Measurements from ENCODE around the gene SOX2.

Gene SOX2

DNA sequence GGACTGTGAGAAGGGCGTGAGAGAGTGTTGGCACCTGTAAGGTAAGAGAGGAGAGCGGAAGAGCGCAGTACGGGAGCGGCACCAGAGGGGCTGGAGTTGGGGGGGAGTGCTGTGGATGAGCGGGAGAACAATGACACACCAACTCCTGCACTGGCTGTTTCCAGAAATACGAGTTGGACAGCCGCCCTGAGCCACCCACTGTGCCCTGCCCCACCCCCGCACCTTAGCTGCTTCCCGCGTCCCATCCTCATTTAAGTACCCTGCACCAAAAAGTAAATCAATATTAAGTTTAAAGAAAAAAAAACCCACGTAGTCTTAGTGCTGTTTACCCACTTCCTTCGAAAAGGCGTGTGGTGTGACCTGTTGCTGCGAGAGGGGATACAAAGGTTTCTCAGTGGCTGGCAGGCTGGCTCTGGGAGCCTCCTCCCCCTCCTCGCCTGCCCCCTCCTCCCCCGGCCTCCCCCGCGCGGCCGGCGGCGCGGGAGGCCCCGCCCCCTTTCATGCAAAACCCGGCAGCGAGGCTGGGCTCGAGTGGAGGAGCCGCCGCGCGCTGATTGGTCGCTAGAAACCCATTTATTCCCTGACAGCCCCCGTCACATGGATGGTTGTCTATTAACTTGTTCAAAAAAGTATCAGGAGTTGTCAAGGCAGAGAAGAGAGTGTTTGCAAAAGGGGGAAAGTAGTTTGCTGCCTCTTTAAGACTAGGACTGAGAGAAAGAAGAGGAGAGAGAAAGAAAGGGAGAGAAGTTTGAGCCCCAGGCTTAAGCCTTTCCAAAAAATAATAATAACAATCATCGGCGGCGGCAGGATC is at the start of gene SOX2:
SOX2 (plus strand) TSS at position 601 of the 811 bp plus-strand sequence. CDS start 436 bp downstream, outside the sequence.
- DNase-seq (ENCODE audit: low read depth in 2 of 2) = no peak

GRCh38 chr3:181683563-181683962 is 28.2 kb upstream of the SOX2 start:
- DNase-seq (ENCODE audit: low read depth in 2 of 2) = no peak

- no peak for DNase-seq (ENCODE audit: low read depth in 2 of 2)
These were observed 24.5 kb upstream of the SOX2 start for GRCh38 chr3:181687190-181687589.

DNA sequence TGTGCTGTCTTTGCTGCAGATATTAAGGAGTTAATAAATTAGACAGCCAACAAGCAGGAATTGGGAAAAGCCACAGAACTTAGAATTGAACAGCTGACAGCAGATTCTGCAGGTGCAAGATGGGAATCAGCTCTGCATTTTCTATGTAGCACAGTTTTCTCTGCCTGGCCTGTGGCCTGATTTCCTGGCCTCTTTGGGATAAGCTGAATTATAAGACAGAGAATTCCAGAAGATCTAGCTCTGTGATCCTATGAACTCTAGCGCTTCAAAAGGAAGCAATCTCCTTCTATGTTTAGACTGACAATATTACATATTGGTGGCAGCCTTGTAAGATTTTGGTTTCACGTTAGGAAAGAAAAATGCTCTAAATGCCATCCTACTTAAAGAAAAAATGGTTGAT is 24.0 kb upstream of the SOX2 start:
- DNase-seq (ENCODE audit: low read depth in 2 of 2) = no peak

DNA sequence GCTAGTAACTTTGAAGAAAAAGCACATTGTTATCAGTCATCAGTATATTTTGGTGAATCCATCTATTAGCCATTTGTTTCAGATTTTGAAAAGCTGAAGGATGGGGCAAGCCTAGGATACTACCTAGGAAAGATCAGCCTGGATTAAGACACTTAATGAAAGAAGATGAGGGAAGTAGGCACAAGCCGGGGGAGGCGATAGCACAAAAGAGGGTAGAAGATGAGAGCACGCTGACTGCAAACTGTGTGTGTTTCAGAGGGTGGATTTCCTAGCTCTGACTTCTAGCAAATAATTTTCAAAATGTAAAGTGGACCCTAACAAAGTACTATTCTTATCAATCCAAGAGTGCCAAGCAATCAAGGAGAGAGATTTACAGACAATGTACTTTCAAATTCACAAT is 22.2 kb upstream of the SOX2 start:
- no peak for DNase-seq (ENCODE audit: low read depth in 2 of 2)

- no peak for DNase-seq (ENCODE audit: low read depth in 2 of 2)
These were observed 21.0 kb upstream of the SOX2 start for GRCh38 chr3:181690769-181691168.

- DNase-seq (ENCODE audit: low read depth in 2 of 2) = no peak
These were observed 19.8 kb upstream of the SOX2 start for GRCh38 chr3:181691901-181692300.

DNA sequence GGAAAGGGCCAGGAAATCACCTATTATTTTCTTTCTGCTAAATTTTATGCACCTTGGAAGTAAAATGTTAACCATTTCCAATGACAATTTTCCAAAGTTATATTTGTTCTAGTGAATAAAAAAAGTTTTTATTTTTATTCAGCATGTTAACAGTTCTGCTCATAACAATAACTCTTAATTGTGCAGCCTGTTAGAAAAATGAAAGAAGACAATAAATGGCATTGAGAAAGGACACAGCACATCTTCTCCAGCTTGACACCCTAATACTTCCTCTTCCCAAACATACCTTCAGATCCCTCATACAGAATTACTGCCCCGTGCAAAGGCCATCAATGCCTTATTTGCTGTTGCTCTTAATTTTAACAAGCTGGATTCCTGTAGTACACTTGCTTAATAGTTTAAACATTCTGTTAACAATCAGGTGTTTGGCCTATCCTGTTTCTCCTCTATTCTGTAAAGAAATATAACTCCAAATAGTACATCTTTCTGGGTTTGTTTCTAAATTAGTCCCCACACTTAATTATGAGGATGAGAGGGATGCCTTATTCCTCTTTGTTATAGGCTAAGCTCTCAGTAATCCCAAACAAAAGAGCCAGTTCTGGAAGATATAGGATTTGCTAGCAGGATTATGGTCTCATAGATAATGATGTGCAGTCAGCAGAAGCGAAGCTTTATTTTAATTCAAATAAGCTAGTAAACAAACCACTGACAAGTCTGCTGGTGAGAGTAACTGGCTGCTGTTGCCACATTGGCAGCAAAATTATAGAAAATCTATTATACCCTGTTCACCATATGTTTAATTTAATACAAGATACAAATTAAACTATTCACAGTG is 19.2 kb upstream of the SOX2 start:
- no peak for DNase-seq (ENCODE audit: low read depth in 2 of 2)

DNA sequence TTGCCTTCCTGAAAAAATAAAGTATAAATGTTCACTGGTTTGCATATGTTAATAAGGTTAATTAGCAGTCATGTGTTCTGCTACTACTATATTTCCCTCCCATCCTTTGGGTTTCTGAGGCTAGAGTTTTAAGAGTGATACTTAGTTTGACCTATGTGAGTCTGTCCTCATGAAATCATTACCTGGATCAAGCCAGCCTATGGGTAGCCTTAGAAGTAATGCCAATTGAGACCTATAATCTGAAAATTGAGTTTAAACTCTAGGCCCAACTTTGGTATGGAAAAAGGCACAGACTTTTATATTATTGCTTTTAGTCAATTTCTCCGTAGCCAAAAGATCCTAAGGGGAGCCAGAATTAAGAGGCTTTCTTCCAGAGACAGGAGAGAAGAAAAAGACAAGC is 18.4 kb upstream of the SOX2 start:
- no peak for DNase-seq (ENCODE audit: low read depth in 2 of 2)

- DNase-seq (ENCODE audit: low read depth in 2 of 2) = no peak
These were observed 16.7 kb upstream of the SOX2 start for GRCh38 chr3:181694805-181695660.

DNA sequence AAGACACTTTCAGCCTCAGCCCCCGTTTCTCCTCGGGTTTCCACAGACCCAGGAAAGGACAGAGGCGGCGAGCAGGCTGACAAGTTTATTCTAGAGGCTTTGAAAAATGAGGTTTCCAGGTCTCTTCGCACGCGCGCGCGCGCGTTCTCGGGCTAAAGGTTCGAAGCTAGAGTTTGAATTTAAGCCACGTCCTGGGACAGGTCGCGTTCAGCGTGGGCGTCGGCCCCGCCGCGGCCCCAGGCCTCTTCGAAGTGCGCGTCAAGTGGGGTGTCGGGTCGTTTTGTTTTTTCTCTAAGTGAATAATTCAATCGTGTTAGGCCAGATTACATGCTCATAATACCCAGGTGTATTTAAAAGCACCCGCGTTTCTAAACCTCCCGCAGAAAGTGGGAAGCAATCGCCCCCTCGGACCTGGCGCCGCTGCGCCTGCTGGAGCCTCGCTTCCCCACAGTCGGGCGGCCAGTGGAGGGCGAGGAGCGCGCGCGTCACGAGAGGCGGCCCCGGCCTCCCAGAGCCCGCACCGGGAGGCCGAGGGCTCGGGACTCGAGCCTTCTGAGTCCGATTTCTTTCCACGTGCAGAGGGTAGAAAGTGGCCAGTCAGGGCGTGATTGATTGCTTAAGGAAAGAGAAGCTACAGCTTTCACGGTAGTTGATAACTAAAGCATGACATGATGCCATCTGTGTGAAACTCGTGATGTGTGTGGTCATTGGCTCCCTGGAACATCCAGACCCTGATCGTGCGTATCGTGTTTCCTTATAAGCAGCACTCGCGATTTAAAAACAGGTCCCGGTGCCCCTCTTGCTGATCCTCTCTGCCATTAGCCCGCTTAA is 15.8 kb upstream of the SOX2 start:
- DNase-seq (ENCODE audit: low read depth in 2 of 2) = no peak

DNA sequence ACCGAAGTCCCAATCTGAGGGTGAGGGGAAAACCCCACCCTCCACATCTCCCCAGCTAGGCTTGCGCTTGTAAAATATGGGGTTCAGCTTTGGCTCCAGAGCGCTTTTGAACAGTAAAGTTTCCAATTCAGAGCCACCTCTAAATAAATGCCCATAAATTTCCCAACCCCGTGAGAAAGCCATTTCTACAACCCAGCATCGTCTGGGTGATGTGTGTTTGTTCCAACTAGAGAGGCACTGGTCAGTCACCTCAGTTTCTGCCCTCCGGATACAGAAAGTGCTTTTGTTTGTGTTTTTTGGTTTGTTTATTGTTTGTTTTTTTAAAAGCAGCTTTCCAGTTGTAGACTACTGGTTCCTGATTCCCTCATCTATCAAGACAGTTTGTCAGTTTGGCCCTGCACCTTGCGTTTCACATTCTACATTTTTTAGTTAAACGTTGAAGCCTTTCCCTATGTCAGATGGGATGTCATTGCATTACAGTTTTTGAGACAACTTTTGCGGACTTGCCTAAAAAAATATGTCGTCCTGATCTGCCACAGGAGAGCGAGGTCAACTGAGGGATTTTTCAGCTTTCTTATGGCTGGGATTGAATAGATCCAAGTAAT is 15.0 kb upstream of the SOX2 start:
- no peak for DNase-seq (ENCODE audit: low read depth in 2 of 2)

DNA sequence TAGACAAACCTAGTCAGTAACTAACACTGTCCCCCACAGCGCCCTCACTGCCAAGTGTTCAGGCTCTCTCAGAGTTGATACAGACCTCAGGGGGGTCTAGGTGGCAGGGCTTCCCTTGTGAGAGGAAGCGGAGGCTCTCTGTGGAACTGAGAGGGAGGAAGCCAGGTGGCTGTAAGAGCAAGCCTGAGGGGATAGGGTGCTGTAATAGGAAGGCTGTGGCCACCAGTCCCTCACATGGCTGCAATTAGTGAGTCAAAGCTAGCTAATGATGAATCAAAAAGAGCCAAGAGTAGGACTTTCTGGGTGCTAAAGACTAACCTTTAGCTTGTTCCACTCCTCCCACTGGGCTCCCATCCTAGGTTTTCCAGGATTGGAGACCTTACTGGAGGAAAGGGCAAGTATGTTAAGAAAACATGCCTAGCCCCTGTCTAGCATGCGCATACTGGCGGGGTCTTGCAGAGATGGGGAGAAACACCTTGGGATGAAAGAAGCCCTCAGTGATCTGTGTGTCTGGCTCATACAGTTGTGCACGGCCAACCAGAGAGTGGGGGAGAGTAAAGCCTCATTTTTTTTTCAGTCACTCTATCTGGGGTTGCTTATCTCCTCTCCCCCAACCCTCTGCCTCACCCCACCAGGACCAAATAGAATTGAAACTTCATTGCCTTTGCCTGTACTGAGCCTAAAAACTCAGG is 13.3 kb upstream of the SOX2 start:
- DNase-seq (ENCODE audit: low read depth in 2 of 2) = no peak

DNA sequence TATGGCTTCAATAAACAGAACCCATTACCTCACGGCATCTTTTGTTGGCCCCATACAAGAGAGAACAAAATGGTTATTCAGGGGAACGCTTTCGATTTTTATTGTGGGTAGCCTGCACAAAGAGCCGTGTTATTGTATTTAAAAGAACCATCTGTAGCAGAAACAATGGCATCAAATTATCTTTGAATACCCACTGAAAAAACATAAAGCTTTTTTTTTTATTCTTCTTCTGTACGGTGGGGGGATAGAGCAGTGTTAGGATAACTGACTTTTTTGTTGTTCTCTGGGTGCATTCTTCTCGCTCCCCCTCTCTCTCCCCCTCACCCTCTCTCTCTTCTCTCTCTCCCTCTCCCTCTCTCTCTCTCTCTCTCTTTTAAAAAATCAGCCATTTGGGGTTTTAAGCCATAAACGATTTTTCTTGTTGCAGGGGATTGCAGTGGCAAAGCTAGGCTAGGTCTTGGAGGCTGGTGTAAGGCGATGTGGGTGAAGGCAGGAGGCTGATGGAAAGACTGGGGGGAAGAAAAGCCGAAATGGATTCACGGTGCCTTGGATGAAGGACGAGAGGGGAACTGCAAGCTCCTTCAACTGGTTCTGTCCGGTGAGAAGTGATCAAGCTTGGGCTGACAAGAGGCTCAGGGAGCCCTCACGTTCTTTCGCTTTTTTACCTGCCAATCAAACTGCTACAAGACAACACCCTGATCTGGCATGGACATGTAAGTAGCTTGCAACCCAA is 12.4 kb upstream of the SOX2 start:
- DNase-seq (ENCODE audit: low read depth in 2 of 2) = no peak

DNA sequence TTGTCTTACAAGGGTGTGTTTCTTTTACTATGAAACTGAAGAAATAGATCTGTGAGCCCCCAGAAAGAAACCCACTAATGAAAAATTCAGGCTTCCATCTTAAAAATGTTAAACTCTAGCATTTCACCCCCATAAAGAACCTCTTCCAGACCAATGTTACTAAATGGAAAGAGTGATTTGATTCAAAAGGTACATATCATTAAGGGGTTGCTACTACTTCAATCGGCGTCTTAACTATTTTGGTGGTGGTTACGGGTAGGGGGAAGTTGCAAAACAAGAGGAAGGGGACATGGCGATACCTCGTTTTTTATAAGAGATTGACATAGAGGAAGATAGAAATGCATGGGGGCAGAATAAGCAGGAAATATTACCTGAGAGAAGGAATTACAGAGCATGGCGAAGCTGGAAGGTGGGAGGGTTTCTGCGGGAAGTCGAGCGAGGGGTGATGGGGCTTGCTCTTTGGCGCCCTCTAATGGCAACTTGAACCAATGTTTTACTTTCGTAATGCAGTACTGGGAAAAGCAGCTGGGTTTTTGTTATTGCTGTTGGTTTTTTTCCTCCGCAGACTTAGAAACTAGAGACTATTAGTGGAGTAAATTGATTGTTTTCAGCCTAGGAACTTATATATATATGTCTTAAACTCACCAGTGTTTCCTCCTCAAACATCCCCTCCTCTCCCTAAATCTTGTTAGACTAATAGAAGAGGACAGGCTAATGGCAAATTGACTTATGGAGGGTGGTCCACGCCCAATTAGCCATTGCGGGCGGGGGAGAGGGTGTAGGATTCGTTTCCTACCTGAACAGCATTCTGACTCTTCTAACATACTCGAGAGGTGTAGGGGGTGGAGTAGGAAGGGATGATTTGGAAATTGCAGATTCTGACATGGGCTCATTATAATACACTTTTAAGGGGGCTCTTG is 11.3 kb upstream of the SOX2 start:
- no peak for DNase-seq (ENCODE audit: low read depth in 2 of 2)

DNA sequence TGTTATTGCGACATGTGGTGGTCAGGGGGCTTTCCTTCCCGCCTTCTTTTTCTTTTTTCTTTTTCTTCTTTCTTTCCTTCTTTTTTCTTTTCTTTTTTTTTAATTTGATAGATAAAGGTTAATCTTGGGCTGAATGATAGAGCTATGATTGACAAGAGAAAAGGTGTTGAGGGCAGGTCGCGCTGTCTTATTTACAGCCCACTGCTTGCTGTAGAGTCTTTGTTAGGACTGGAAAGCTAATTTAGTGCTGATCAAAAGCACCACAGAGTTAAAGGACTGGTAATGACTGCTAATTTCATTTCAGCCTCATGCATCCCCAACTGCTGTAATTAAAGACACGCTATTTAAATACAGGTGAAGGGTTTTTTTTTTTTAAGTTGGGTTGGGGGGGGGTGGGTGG is 10.6 kb upstream of the SOX2 start:
- DNase-seq (ENCODE audit: low read depth in 2 of 2) = no peak

DNA sequence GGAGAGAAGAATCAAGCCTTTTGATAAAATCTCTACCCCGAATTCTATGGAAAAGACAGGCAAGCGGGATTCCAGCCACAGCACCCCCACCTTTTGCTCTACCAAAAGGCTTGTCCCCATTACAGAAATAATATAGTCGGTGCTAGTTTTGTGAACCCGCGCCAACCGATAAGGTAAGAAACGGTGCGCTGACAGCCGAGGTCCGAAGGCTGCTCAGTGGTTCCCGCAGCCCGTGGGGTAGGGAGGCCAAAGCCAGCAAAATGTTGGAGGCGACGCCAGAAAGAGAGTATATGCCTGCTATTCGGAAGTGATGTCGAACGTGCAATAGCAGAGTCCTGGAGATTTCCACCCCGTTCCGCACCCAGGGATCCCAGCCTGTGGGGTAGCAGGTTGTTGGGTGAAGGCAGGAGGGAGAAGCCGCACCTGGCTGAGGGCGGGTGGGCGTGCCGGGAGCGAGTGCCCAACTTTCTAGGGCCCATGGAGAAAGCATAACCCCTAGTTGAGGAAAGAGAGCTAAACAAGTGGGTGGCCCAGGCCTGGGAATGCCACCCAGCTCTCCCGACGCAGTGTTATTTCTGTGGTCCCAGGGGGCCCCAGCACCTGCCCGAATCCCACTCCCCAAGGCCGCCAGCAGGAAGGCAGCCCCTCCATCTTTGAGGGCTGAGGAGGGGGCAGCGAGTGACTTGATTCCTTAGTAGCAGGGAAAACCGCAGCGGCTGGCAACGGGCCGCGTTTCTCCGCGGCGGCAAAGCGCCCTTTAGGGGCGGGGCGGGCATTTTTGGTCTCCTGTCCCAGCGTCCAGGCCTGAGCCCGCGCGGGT is 7.9 kb upstream of the SOX2 start:
- DNase-seq (ENCODE audit: low read depth in 2 of 2) = no peak

All from stimulated activated CD4-positive, alpha-beta T cell treated with anti-CD3 and anti-CD28 coated beads, Interleukin-1b, Interleukin-23, amount 100 ng/mL, for 1 hour (primary cell).